CD14-positive monocyte (primary cell): ENCODE measurements around the gene NEDD8. TPM values are rescaled to one million over a fixed set of nuclear protein-coding genes. Genes with fewer than 3 reads are reported as not detected.

Experiments used
- DNase-seq, 3 donors: peaks; one replicate each; pipeline ENCODE4 v3.0.0-alpha.2; 2011 to 2022
- H2AFZ ChIP-seq: 2 replicates; pipeline ENCODE4 v1.6.0; 2012; ENCODE audit warnings: mild to moderate bottlenecking, low read depth, low read length, inconsistent platforms; ENCODE audit not compliant: insufficient read depth, poor library complexity, severe bottlenecking
- H3K27ac ChIP-seq, 2 donors: 1 replicate in 1 of 2; 2 replicates in 1 of 2; pipeline ENCODE4 v1.5.1; 2012 to 2013; ENCODE audit warnings: low read length in 2 of 2, control low read depth in 1 of 2, inconsistent platforms in 1 of 2, low read depth in 1 of 2, mild to moderate bottlenecking in 1 of 2
- H3K27me3 ChIP-seq, 2 donors: one replicate each; pipeline versions ENCODE4 v1.6.0 to v1.6.1; 2011 to 2013; ENCODE audit warnings: low read length in 2 of 2; ENCODE audit not compliant: control insufficient read depth in 2 of 2, insufficient read depth in 2 of 2
- H3K36me3 ChIP-seq, 2 donors: replicated peaks in 1 of 2; 1 replicate in 1 of 2; 2 replicates in 1 of 2; pipeline versions ENCODE4 v1.5.1 to v1.6.1; 2012 to 2013; ENCODE audit warnings: low read length in 2 of 2, control low read depth in 1 of 2, inconsistent platforms in 1 of 2, mild to moderate bottlenecking in 1 of 2; ENCODE audit not compliant: insufficient read depth in 2 of 2, control insufficient read depth in 1 of 2
- H3K4me1 ChIP-seq, 2 donors: 1 replicate in 1 of 2; 2 replicates in 1 of 2; pipeline versions ENCODE4 v1.5.1 to v1.6.1; 2012 to 2013; ENCODE audit warnings: low read length in 2 of 2, control low read depth in 1 of 2, inconsistent platforms in 1 of 2, mild to moderate bottlenecking in 1 of 2, moderate library complexity in 1 of 2; ENCODE audit not compliant: insufficient read depth in 2 of 2, control insufficient read depth in 1 of 2
- H3K4me2 ChIP-seq: replicated peaks from 2 replicates; pipeline ENCODE3; 2012; ENCODE audit warnings: low read length, moderate library complexity, mild to moderate bottlenecking; ENCODE audit not compliant: poor library complexity, severe bottlenecking; ENCODE audit errors: extremely low read depth
- H3K4me3 ChIP-seq, 3 experiments: fragments of 200-600 bp in 1 of 3; sonication (generic) in 1 of 3; replicated peaks in 1 of 3; 1 replicate in 2 of 3; 2 replicates in 1 of 3; pipeline ENCODE4 v1.5.1; 2011 to 2013; ENCODE audit warnings: low read length in 3 of 3, mild to moderate bottlenecking in 3 of 3, control low read depth in 2 of 3, low read depth in 2 of 3, inconsistent platforms in 1 of 3, moderate library complexity in 1 of 3
- H3K79me2 ChIP-seq: 2 replicates; pipeline ENCODE4 v1.6.0; 2012; ENCODE audit warnings: mild to moderate bottlenecking, control low read depth, inconsistent platforms, low read length, moderate library complexity; ENCODE audit not compliant: insufficient read depth
- H3K9ac ChIP-seq: 2 replicates; pipeline ENCODE4 v1.6.0; 2017; ENCODE audit warnings: low read length, mild to moderate bottlenecking; ENCODE audit not compliant: insufficient read depth, poor library complexity, severe bottlenecking
- H3K9me3 ChIP-seq, 2 donors: replicated peaks in 1 of 2; 1 replicate in 1 of 2; 2 replicates in 1 of 2; pipeline versions ENCODE4 v1.5.1 to v1.6.1; 2012 to 2013; ENCODE audit warnings: low read length in 2 of 2, control low read depth in 1 of 2; ENCODE audit not compliant: control insufficient read depth in 1 of 2, insufficient read depth in 1 of 2
- H4K20me1 ChIP-seq: 2 replicates; pipeline ENCODE4 v1.6.0; 2012; ENCODE audit warnings: mild to moderate bottlenecking, low read length, control low read depth, moderate library complexity; ENCODE audit not compliant: insufficient read depth
- H3K27ac Mint-ChIP-seq, 7 donors: one replicate each; pipeline ENCODE4 v1.8.0; 2020; ENCODE audit warnings: mild to moderate bottlenecking in 7 of 7, mixed read lengths in 7 of 7, moderate library complexity in 6 of 7, inconsistent platforms in 2 of 7
- H3K27me3 Mint-ChIP-seq, 3 donors: one replicate each; pipeline ENCODE4 v1.8.0; 2021 to 2022; ENCODE audit warnings: low read depth in 3 of 3, mild to moderate bottlenecking in 3 of 3, mixed read lengths in 3 of 3, moderate library complexity in 3 of 3, inconsistent platforms in 1 of 3
- H3K36me3 Mint-ChIP-seq, 2 donors: one replicate each; pipeline ENCODE4 v1.8.0; 2020; ENCODE audit warnings: mixed read lengths in 2 of 2, inconsistent platforms in 1 of 2, mild to moderate bottlenecking in 1 of 2
- H3K4me1 Mint-ChIP-seq: one replicate; pipeline ENCODE4 v1.8.0; 2020; ENCODE audit warnings: mild to moderate bottlenecking, mixed read lengths
- H3K4me3 Mint-ChIP-seq, 2 donors: one replicate each; pipeline ENCODE4 v1.8.0; 2020; ENCODE audit warnings: mild to moderate bottlenecking in 2 of 2, mixed read lengths in 2 of 2, moderate library complexity in 1 of 2
- H3K9me3 Mint-ChIP-seq, 7 donors: one replicate each; pipeline ENCODE4 v1.8.0; 2020 to 2022; ENCODE audit warnings: mixed read lengths in 7 of 7, mild to moderate bottlenecking in 6 of 7, moderate library complexity in 6 of 7, inconsistent platforms in 2 of 7
- CTCF ChIP-seq: fragments of 200-600 bp; IDR thresholded peaks from one replicate; pipeline ENCODE4 v1.8.0; 2022; ENCODE audit warnings: antibody characterized with exemption, mild to moderate bottlenecking
- WGBS: methylation state at CpG from one replicate; pipeline ENCODE4 v1.1.5; 2013; ENCODE audit warnings: missing lambda C conversion rate; ENCODE audit not compliant: insufficient coverage; 5-methylcytosine and 5-hydroxymethylcytosine counted together
- intact Hi-C, 2 donors: fragments of 100-400 bp; cut with micrococcal nuclease; formaldehyde crosslinking; loops; one replicate each; pipeline versions ENCODE4 v1.15.0 to v1.15.1; 2023
- polyA plus RNA-seq, 3 donors: library from polyadenylated mRNA; depleted of rRNA in 1 of 3; unstranded in 2 of 3; stranded (reverse) in 1 of 3; fragments of 300-500 nt in 2 of 3; fragments of >200 nt in 1 of 3; fragmentation: Illumina TruSeq in 2 of 3; gene quantifications; 1 replicate in 2 of 3; 2 replicates in 1 of 3; pipeline ENCODE4 v1.2.3, GENCODE V29; 2012 to 2021

The NEDD8 gene
- polyA plus RNA-seq, 3 donors, result 164 to 335 (median 306) TPM

- no peak overlapping the region for H3K9ac ChIP-seq
- H3K36me3 Mint-ChIP-seq, result peaks cover 66 to 69% of the 10 kb centered on the region in 2 donors
- 90% methylated on average over 2 of the region's 5 CpGs for WGBS
- intact Hi-C loops, result loop anchor here in 1 of 2 donors (10.0 kb wide), 1 partner anchor 103 kb away; the partner anchor contains the start of genes FITM1 and PSME1
- no peaks in the 10 kb centered on the region for H3K27me3 Mint-ChIP-seq
- no peaks in the 10 kb centered on the region for H3K9me3 ChIP-seq
- H3K27ac ChIP-seq, result peak overlapping the region in 1 of 2 donors; percentile 45
- TF ChIP-seq CTCF, result no peak
- H2AFZ ChIP-seq, result no peak overlapping the region
- H3K4me1 ChIP-seq, result peaks cover 47 to 62% of the 10 kb centered on the region in 2 donors
- H3K36me3 ChIP-seq, result peaks cover 56 to 75% of the 10 kb centered on the region in 2 donors
- peaks cover 69% of the 10 kb centered on the region for H3K4me1 Mint-ChIP-seq
- DNase-seq, result no peak
- no peak overlapping the region for H3K4me3 ChIP-seq
- peaks cover 77% of the 10 kb centered on the region for H4K20me1 ChIP-seq
- H3K4me2 ChIP-seq, result no peak overlapping the region
- H3K27ac Mint-ChIP-seq, result peak overlapping the region in 5 of 7 donors; percentile 52 to 77 (median 67)
- peaks cover 77% of the 10 kb centered on the region for H3K79me2 ChIP-seq
- no peaks in the 10 kb centered on the region for H3K9me3 Mint-ChIP-seq
- H3K27me3 ChIP-seq, result no peaks in the 10 kb centered on the region
- no peak overlapping the region for H3K4me3 Mint-ChIP-seq
These were observed 6.0 kb upstream of the NEDD8 start for GRCh38 chr14:24238123-24238522.

- Mint-ChIP-seq H3K27me3 (no peaks in the 10 kb centered on the region), H3K27ac (peak overlapping the region in 4 of 7 donors; percentile 1 to 73 (median 51)), H3K36me3 (peaks cover 66 to 69% of the 10 kb centered on the region in 2 donors), H3K4me3 (peak overlapping the region in 1 of 2 donors; percentile 10), H3K4me1 (peaks cover 71% of the 10 kb centered on the region), H3K9me3 (no peaks in the 10 kb centered on the region)
- H3K36me3 ChIP-seq, result peaks cover 56 to 75% of the 10 kb centered on the region in 2 donors
- no peak overlapping the region for H3K27ac ChIP-seq
- WGBS, result 80% methylated on average over 2 of the region's 2 CpGs
- no peak overlapping the region for H2AFZ ChIP-seq
- H3K27me3 ChIP-seq, result no peaks in the 10 kb centered on the region
- intact Hi-C loops, result loop anchor here in 1 of 2 donors (10.0 kb wide), 1 partner anchor 103 kb away; the partner anchor contains the start of genes FITM1 and PSME1
- DNase-seq, result no peak
- TF ChIP-seq CTCF, result no peak
- no peaks in the 10 kb centered on the region for H3K9me3 ChIP-seq
- H3K9ac ChIP-seq, result no peak overlapping the region
- no peak overlapping the region for H3K4me2 ChIP-seq
- H4K20me1 ChIP-seq, result peaks cover 77% of the 10 kb centered on the region
- H3K4me1 ChIP-seq, result peaks cover 50 to 65% of the 10 kb centered on the region in 2 donors
- no peak overlapping the region for H3K4me3 ChIP-seq
- H3K79me2 ChIP-seq, result peaks cover 77% of the 10 kb centered on the region
These were observed 5.3 kb upstream of the NEDD8 start for GRCh38 chr14:24237463-24237955.
